CD1c-positive myeloid dendritic cell (primary cell): ENCODE measurements around the gene DCAF17.
"Not testable (repeated sequence)": the region's sequence is repeated elsewhere in the genome, so short reads cannot be mapped to it uniquely, and the experiment has no call there.

ENCODE experiments used
- DNase-seq: peaks from one replicate; pipeline ENCODE4 v3.0.0-alpha.2; 2016; ENCODE audit errors: extremely low spot score

DCAF17 gene

DNA sequence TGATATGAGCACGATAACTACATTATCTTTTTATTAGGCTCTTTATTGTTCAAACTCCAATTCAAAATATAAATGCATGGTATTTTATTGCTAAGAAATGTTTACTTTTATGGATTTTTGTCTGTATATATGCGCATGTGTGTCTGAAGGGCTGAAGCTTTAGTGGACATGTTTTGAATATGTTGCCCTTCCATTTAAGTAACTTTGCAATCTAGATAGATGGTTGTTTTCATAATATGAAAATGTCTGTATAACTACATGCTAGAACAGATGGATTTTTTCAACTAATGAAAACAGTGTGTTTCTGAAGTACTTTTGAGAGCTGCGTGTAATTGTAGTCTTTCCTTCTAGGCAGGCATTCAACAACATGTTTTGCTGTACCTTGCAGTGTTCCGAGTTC lies 18.7 kb downstream of the DCAF17 start:
- no peak for DNase-seq

DNA sequence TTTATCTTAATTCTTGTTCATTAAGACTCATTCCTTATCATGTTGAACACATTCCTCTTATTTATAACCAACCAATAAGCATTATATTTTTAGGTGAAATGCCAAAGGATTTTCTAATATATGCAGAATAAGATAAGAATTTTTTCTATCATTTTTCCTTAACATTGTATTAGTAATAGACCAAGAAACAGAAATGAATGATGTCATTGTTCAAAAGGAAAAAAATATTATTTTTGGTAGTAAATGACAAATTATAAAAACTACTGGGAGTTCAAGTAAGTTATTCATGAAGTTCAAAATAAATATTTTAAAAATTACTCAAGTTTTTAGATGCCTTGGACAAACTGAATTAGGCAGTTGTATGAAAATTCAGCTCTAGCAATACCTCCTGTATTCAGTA lies 25.5 kb downstream of the DCAF17 start:
- no peak for DNase-seq

DNA sequence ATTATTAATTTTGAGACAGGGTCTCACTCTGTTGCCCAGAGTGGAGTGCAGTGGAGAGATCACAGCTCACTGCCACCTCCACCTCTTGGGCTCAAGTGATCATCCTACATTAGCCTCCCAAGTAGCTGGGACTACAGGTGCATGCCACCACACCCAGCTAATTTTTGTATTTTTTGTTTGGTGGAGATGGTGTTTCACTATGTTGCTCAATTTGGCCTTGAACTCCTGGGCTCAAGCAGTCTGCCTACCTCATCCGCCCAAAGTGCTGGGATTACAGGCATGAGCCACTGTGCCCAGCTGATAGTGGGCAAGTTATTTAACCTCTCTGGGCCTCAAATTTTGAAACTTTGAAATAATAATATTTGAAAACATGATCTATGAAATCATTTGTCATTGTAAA lies 26.5 kb downstream of the DCAF17 start:
- no peak for DNase-seq

DNA sequence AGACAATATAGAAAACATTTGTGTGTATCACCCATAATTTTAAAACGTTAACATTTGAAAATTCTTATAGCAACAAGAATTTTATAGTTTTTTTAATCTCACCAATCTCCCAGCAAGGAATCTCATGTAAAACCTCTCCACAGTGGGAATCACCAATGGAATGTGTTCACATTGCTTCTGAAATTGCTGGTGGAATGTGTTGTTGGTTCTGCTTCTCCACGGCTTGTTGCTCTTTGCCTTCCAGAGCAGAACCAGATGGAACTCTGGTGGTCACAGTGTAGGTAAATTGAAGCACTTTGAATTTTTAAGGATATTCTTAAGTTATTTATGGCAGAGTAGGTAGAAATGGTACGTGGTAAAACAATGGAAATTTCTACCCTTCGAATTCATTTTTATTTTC lies 35.1 kb downstream of the DCAF17 start:
- no peak for DNase-seq

DNA sequence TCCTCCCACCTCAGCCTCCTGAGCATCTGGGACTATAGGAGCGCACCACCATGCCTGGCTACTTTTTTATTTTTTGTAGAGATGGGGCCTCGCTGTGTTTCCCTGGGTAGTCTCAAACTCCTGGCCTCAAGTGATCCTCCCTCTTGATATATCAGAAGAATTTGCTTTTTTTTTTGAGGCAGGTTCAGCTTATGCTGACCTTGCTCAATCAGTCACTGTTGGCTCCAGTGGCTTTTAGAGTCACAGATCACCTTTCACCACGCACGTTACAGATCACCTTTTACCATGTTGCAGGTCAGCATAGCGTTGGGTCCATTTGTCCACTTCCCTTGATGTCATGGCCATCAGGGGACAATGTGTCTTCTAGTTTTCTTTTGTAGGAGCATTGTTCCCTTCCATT lies 36.1 kb downstream of the DCAF17 start:
- DNase-seq = no peak

DNA sequence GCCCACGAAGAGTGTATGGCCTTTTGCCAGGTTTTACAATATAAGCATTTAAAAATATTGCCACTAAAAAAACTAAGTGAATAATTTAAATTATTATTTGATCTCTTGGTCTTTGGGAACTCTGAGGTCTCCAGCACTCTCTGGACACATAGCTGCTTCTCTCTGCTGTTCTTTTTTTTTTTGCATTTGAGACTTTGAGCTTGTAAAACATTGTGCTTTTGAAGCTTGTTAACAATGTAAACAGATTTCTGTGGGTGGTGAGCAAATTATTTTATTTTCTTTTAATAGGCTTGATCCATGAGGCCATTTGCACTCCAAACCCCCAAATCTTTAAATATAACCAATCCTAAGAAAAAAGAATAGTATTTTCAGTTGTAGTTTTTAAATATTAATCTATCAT lies 42.0 kb downstream of the DCAF17 start:
- no peak for DNase-seq

DNA sequence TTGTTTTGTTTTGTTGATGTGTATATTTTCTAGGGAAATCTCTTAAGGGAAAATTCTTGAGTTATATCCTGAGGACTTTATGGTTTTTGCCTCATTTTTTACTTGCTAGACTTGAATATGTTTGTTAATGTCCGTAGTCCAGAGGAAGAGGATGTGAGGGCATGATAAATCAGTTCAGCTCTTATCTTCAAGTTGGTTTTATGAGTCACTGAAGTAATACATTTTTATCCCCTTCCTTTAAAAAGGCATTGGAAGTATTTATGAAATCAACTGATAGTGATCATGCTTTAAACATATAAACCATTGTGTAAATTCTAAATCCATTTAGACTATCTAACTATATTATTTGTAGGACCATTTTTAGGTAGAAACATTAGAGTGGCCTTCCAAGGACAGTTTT lies 44.3 kb downstream of the DCAF17 start:
- DNase-seq = no peak

DNA sequence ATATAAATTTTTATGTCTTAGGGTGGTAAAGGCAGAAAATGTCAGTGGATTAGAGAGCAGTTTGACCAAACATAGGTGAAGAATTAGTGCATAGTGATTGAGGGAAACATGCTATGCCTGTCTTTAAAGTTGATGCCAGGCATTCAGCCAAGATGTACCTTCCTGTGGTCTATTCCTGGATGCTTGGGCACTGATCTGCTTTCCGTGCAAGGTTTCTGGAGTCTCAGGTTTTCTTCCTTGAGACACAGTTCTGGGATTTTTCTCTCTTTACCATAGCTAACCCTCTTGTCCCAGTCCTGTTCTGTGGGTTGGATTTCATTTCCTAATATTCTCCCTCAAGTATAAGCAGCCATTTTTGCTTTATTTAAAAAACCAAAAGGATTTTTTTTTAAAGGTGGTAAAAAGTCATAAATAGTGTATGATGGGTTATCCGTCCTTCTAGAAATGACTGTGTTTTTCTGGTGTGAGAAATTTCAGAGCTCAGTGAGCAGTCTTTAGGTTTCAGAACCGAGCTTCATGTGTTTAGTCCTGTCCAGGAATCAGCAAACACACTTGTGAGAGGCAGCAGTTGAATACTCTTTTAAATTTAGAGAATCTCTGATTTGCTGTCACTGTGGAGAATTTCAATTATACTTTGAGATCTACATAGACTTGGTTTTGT lies 45.3 kb downstream of the DCAF17 start:
- DNase-seq = no peak

DNA sequence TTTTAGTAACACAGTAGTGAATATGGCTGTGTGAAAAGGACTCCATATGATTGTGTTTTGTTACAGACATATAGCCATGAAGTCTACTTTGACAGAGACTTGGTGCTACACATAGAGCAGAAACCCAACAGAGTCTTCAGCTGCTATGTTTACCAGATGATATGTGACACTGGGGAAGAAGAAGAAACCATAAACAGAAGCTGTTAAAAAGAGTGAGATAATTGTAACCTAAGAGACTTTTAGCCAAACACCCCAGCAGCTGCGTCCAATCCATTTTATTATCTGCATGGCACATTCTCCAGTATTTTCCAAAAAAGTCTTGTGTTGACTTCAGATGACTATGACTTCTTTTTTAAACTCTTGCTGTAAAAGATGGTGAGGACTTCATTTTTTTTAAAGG lies 46.9 kb downstream of the DCAF17 start:
- DNase-seq = no peak

DNA sequence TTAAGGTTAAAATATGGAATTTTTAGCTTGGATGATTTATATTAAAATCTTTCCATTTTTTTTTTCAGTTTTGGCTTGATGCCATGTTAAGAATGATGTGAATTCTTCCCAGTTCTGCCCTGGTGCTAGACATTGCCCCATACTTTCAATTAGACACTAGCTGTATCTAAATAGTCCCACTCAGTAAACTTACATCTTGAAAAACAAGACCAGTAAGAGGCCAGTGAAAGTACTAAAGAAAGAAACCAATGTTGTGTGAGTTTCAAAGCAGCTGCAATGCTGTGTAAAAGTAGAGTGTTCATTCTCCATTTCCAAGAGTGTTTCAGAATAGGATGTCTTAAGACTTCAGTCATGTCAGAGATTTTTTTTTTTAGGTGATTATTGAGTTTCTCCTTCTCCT lies 48.3 kb downstream of the DCAF17 start:
- no peak for DNase-seq

DNA sequence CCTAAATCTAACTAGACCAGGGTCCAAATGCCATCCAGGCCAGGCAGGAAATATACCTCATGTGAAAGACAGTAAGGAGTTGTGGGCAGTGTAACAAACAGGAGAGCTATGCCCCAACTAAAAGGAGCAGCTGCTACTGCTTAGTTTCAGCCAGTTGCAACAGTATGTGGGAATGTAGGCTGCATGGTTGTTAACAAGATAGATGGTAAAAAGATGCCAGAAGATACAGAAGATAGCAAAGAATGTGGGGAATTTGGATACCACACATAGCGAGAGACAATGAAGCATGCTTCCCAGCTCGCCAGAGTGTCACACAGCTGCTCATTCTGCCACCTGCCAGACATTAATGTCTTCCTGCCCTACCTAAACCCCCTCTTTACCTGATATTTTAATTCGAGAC lies 48.9 kb downstream of the DCAF17 start:
- DNase-seq = no peak

DNA sequence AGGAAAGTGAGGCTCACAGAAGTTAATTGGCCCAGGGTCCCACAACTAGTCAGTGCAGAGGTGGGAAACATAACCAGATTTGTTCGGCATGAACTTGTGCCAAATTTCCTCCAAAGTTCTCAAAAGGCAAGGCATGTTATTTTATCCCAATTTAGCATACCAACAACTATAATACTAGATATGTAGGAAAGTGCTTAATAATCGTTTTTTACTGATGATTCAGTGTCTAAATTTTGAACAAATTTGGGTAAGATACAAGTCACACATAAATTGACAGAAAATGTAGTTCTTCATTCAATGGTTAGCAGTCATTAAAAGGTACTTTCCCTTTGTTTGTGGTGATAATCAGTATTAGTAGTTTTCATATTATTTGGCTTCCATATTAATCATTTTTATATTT lies 49.8 kb downstream of the DCAF17 start:
- DNase-seq = no peak

DNA sequence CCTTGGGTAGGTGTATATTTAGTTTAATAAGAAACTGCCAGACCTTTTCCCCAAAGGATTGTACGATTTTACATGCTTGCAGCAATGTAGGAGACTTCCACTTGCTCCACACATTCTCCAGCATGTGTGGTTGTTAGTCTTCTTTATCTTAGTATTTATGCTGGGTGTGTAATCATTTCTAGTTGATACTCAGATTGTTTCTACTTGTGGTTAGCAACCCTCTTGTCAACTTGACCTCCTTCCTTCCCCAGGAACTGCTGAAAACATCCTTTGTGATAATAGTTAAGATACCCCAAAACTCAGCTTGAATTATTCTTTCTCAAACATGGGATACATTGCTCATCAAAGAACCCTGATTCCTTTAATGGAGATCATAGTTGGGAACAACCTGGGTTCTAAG lies 51.1 kb downstream of the DCAF17 start:
- DNase-seq = no peak

DNA sequence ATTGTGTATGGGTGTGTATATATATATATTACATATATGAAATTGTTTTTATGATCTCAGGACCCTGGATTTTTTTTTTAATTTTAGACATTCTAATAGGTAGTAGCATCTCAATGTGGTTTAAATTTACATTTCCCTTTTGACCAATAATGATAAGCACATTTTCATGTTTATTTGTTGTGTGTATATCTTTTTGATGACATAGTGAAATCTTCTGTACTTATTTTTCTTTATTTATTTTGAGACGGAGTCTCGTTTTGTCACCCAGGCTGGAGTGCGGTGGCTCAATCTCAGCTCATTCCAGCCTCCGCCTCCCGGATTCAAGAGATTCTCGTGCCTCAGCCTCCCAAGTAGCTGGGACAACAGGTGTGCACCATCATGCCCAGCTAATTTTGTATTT lies 53.2 kb downstream of the DCAF17 start:
- DNase-seq = no peak

DNA sequence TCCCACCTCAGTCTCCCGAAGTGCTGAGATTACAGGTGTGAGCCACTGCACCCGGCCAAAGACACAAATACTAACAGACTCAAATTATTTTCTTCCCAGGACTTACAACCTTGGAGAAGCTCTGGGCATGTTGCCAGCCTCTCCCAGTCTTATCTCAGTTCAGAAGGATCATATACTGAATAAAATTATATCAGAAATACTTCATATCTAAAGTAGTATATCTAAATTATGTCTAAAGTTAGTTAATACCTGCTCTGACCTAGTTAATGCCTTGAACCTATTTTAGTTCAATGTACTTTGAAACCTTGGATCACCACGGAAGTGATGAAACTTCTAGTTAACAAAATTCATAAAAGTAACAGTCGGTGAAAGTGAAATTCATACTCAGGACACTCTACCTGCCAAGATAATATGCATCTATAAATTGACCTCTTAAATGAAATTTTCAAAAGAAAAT lies 53.8 kb downstream of the DCAF17 start:
- DNase-seq = no peak

DNA sequence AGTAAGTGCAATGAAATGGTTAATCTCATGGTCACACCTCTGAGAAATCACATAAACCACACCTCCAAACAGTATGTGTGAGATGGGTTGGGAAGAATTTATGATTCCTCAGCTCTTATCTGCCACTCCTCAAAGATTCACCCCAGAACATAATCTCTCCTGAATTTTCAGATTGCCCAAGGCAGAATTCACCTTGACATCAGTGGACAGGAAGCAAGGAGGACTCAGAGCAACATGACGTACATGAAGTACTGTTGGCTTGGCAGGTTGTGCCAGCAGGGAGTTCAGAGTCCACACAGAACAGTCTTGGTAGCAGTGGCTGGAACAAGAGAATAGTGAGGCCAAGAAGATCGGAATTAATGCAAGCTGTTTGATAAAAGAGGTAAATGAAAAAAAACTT lies 56.6 kb downstream of the DCAF17 start:
- DNase-seq = no peak

DNA sequence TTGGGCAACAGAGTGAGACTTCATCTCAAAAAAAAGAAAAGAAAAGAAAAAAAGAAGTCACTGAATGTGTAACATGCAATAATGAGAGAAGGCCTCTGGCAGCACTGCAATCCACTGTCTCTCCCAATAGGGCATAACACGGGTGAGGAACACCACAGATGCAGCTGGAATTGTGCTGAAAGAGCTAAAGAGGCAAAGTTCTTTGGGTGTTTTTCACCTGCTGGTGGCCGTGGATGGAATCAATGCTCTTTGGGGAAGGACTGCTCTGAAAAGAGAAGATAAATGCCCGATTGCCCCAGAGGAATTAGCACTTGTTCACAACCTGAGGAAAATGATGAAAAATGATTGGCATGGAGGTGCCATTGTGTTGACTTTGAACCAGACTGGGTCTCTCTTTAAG lies 57.3 kb downstream of the DCAF17 start:
- DNase-seq = no peak

DNA sequence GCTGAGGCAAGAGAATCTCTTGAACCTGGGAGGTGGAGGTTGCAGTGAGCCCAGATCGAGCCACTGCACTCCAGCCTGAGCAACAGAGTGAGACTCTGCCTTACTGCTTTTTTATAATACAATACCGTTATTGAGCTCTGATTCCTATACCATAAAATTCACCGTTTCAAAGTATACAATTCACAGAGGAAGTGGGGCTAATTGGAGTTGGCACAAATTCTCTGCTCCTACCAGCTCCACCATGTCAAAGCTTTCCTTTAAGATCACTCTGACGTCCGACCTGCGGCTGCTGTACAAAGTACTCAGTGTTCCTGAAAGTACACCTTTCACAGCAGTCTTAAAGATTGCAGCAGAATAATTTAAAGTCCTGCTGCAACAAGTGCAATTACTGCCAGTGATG lies 58.6 kb downstream of the DCAF17 start:
- no peak for DNase-seq

DNA sequence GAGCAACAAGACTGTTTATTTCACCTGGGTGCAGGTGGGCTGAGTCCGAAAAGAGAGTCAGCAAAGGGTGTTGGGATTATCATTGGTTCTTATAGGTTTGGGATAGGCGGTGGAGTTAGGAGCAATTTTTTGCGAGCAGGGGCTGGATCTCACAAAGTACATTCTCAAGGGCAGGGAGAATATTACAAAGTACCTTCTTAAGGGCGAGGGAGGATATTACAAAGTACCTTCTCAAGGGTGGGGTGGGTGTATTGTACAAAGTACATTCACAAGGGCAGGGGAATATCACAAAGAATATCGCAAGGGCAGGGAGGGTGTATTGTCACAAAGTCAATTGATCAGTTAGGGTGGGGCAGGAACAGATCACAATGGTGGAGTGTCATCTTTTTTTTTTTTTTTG lies 63.6 kb downstream of the DCAF17 start:
- not testable (repeated sequence) for DNase-seq

DNA sequence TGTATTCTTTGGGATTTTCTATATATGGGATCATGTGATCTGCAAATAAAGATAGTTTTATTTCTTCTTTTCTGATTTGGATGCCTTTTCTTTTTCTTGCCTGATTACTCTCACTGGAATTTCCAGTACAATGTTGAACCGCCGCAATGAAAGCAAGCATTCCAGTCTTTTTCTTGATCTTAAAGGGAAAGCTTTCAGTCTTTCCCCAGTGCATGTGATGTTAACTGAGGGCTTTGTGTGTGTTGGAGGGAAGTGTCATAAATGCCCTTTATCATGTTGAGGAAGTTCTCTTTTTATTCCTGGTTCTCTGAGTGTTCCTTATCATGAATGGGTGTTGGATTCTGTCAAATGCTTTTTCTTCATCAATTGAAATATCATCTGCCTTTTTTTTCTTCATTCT lies 71.3 kb downstream of the DCAF17 start:
- DNase-seq = no peak

DNA sequence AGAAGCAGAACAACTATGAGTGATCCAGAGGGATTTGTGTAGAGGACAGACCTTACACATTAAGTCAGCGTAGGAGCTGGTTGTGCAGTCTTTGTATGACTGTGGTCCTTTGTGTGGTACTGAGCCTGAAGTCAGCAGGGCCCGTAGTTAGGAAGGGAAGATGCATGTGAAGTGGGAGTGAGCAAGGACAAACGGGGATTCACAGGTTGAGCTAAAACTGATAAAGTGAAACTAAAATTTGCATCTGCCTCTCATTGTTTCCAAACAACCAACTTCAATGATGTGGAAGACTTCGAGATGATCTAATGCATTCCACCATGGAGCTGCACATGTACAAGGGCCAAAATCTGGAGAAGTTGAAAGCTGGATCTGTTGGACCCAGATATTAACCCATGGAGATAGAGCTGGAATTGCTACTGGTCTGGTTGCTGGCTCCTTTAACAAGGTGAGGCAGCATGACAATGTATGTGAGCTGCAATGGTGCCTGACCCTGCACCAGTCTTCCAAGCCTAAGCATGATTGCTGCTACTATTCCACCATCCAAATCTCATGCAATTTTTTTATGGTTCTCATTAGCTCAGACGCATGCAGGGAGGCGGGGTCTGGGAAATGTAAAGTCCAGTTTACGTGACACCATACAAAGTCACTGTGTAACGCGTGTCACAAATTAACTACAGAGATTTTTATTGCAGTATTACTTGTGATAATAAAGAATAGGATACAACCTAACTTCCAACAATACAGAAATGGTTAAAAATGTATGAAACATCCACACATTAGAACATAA lies 76.1 kb downstream of the DCAF17 start:
- DNase-seq = no peak

DNA sequence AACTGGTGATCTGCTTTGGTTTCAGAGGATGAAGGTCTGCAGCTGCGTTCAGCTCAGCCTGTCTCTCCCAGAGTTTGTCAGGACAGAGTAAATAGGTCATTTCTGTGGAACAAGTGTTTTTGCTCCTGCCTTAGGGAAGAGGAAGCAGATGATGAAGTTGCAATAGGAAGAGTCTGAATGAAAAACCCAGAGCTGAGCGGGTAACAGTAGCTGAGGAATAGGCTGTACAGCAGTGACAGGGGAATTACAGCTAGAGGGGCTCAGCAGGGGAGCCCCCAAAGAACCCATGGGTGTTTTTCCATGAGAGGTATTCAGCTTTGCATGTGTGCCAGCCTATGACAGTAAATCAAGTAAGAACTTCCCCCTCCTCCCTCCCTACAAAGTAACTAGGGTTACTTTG lies 78.0 kb downstream of the DCAF17 start:
- DNase-seq = peak; percentile 21

DNA sequence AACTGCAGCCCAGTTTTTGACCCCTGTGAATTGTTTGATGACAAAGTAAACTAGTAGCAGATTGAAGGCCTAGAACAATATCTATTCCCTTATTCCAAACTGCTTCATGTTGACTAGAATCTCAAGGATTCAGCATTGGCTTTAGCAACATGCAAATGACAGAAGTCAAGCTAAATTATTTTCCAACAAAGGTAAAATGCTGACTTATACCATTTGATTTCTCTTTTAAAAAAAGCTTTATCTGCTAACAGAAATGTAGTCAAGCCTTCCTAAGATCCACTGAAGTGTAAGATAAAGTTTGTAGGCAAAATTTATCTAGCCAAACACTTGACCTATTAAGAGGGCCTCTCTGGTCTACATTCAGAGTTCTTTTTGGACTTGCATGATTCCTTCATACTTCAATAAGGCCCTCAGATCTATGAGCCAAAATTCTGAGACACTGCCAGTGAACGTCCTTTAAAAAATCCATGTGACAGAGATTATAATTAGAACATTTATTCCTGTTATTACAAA lies 78.7 kb downstream of the DCAF17 start:
- DNase-seq = no peak
